ENCODE results near the gene FLT3LG. TPM values are rescaled to one million over a fixed set of nuclear protein-coding genes. Genes with fewer than 3 reads are reported as not detected.
A peak's percentile ranks its signal among the peaks of the same experiment; 100 is the strongest.

FLT3LG gene
- total and polyA plus RNA-seq, 2 of the 8 experiments (the other 6 are each of a cell fraction or from before 2014, with no cell fraction given), result 1.6 to 3.2 TPM

- Histone ChIP-seq H4K20me1 (replicated peaks in 1 of 2; ENCODE audit: control insufficient read depth in 1 of 2, insufficient read depth in 2 of 2, low read length in 2 of 2) (peaks cover 0 to 4% of the 10 kb centered on the region in 2 experiments), H3K4me1 (replicated peaks in 1 of 4; ENCODE audit: control insufficient read depth in 3 of 4, insufficient read depth in 4 of 4, low read length in 3 of 4) (peaks cover 0 to 9% (median 3%) of the 10 kb centered on the region in 4 experiments; a peak in 5 of 7 replicates), H2BK120ac (replicated peaks; ENCODE audit: low read depth, low read length) (no peak overlapping the region), H3K18ac (ENCODE audit: extremely low read depth, low read length) (peak overlapping the region; percentile 48), H2BK15ac (ENCODE audit: low read length) (no peak overlapping the region), H3K36me3 (ENCODE audit: control insufficient read depth in 2 of 4, insufficient read depth in 4 of 4, low read length in 3 of 4) (peaks cover 0 to 10% (median 2%) of the 10 kb centered on the region in 4 experiments; a peak in 4 of 8 replicates), H3K4ac (replicated peaks; ENCODE audit: insufficient read length, low read depth, low read length) (no peak overlapping the region), H3K27me3 (replicated peaks in 1 of 4; ENCODE audit: control insufficient read depth in 3 of 4, extremely low read depth in 1 of 4, insufficient read depth in 3 of 4, low read length in 3 of 4) (no peaks in the 10 kb centered on the region), H4K8ac (ENCODE audit: extremely low read depth, insufficient read depth, low read length) (no peak overlapping the region), H3K4me3 (ENCODE audit: extremely low read depth in 1 of 4, insufficient read depth in 2 of 4, low read depth in 3 of 4, low read length in 4 of 4) (peak overlapping the region; percentile 36 to 65 (median 49)), H2AFZ (ENCODE audit: low read length) (no peak overlapping the region), H2AK5ac (ENCODE audit: low read depth, low read length) (no peak overlapping the region), H3K9me3 (ENCODE audit: insufficient read depth in 2 of 2, low read depth in 1 of 2, low read length in 1 of 2) (no peaks in the 10 kb centered on the region), H2BK12ac (ENCODE audit: low read depth, low read length) (no peak overlapping the region), H3K23ac (ENCODE audit: insufficient read length) (no peak overlapping the region), H3K79me1 (ENCODE audit: low read depth, low read length) (peaks cover 5% of the 10 kb centered on the region; the same call in 1 of the 2 replicates), H3K4me2 (ENCODE audit: insufficient read depth in 1 of 2, low read depth in 2 of 2, low read length in 2 of 2) (peak overlapping the region; percentile 56 to 86), H3K14ac (ENCODE audit: insufficient read length) (no peak overlapping the region), H3K56ac (replicated peaks; ENCODE audit: insufficient read length, low read depth, low read length) (no peak overlapping the region), H4K91ac (replicated peaks; ENCODE audit: insufficient read length, low read length) (no peak overlapping the region), H3K27ac (ENCODE audit: low read depth, low read length) (no peak overlapping the region), H4K5ac (ENCODE audit: insufficient read length, low read depth, low read length) (no peak overlapping the region), H2BK20ac (ENCODE audit: low read length) (no peak overlapping the region), H3K9ac (replicated peaks in 1 of 4; ENCODE audit: extremely low read depth in 1 of 4, low read depth in 3 of 4, low read length in 3 of 4) (peak overlapping the region in 2 of 4 experiments; percentile 29 to 42; a peak in 4 of 7 replicates), H3K79me2 (ENCODE audit: control insufficient read depth in 1 of 2, insufficient read depth in 2 of 2, low read length in 2 of 2) (no peaks in the 10 kb centered on the region), H3K23me2 (ENCODE audit: low read depth, low read length) (peaks cover 5% of the 10 kb centered on the region; the same call in 1 of the 2 replicates), H2BK5ac (ENCODE audit: low read depth, low read length) (no peak overlapping the region)
- ChIA-PET POLR2A (ENCODE audit: partially characterized antibody) (interaction anchor here (0.7 to 2.7 kb wide), 13 partner anchors 9 to 161 kb away, joined by 3 to 20 read pairs (median 4); partner anchors contain the start of genes ADM5, FCGRT, NOSIP and RPL13A), CTCF (ENCODE audit: partially characterized antibody) (interaction anchor here (1.1 to 1.6 kb wide), 4 partner anchors 12 to 42 kb away, joined by 4 to 10 read pairs (median 8); no protein-coding TSS in a partner anchor)
- TF ChIP-seq GABPA (IDR thresholded peaks at IDR 0.05; ENCODE audit: borderline replicate concordance, insufficient read depth, low read length) (no peak), RNF2 (IDR thresholded peaks at IDR 0.05; ENCODE audit: borderline replicate concordance, low read depth, low read length, missing control alignments, poor library complexity, severe bottlenecking) (no peak), KDM5A (IDR thresholded peaks at IDR 0.05; ENCODE audit: low read length) (no peak), EZH2 (IDR thresholded peaks at IDR 0.05; ENCODE audit: low read depth, low read length, severe bottlenecking) (no peak)
- no peak for FAIRE-seq
- DNase-seq (ENCODE audit: low read depth in 1 of 2, low spot score in 2 of 2), result peak in 1 of 2 experiments; percentile 57
- 61% methylated on average over 23 of the region's 25 CpGs; no CpG with 5 or more reads in 1 of the 2 experiments for WGBS, 2 experiments (ENCODE audit: extremely low coverage in 1 of 2, insufficient coverage in 1 of 2, insufficient read length in 1 of 2, insufficient replicate concordance in 2 of 2, low coverage in 1 of 2, low lambda C conversion rate in 2 of 2, missing lambda C conversion rate in 1 of 2)
Measured at GRCh38 chr19:49528211-49528771, 54.3 kb downstream of the FLT3LG start.

Data from H1 (cell line).